ENCODE measurements around the gene HSPA2. TPM values are rescaled to one million over a fixed set of nuclear protein-coding genes. Genes with fewer than 3 reads are reported as not detected.

The HSPA2 gene
- total RNA-seq, 1 donor: 2.5 TPM

DNA sequence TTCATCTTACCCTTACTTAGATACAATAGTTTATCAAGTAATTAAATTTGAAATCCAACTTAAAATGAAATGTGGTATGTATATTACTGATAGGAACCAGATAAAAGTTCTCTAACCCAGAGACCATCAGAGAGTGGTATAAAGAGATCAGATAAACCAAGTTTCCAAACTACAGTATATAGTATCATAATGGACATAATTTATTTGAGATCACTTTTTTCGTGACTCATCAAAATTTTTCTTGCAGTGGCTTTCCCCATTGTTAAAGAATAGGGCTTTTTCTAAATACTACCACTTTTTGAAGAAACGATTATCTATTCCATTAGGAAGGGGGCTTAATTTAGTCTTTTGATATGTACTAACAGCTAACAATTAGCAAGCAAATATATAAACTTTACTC is 15.2 kb upstream of the HSPA2 start:
- TF ChIP-seq, protein P1, sequence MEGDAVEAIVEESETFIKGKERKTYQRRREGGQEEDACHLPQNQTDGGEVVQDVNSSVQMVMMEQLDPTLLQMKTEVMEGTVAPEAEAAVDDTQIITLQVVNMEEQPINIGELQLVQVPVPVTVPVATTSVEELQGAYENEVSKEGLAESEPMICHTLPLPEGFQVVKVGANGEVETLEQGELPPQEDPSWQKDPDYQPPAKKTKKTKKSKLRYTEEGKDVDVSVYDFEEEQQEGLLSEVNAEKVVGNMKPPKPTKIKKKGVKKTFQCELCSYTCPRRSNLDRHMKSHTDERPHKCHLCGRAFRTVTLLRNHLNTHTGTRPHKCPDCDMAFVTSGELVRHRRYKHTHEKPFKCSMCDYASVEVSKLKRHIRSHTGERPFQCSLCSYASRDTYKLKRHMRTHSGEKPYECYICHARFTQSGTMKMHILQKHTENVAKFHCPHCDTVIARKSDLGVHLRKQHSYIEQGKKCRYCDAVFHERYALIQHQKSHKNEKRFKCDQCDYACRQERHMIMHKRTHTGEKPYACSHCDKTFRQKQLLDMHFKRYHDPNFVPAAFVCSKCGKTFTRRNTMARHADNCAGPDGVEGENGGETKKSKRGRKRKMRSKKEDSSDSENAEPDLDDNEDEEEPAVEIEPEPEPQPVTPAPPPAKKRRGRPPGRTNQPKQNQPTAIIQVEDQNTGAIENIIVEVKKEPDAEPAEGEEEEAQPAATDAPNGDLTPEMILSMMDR (IDR thresholded peaks at IDR 0.05; ENCODE audit: insufficient read depth, low read length): no peak
- DNase-seq (ENCODE audit: low read depth): no peak

DNA sequence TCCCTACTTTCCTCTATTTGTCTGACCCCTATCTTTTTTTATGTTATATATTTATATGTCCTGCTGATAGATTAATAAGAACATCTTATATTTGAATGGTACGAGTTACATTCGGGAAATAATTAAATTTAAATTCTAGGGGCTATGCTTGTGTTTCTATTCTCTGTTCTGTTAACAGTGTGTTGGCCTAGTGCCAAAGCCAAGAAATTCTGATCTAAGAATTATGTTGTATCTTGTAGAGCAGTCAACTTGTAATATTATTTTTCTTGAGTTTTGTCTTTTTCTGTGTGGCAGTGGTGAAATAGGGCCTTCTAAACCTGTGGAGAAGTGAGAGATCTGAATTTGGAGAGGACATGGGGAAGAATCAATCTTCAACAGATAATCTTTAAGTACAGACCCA is 9.0 kb upstream of the HSPA2 start:
- TF ChIP-seq, protein P1 (IDR thresholded peaks at IDR 0.05; ENCODE audit: insufficient read depth, low read length): no peak
- H3K4me3 ChIP-seq (ENCODE audit: low read depth, low read length): no peak overlapping the region
- DNase-seq (ENCODE audit: low read depth): no peak

More for the DNA sequence above, 15.2 kb upstream of the HSPA2 start:
- no peak overlapping the region for H3K4me3 ChIP-seq (ENCODE audit: low read depth, low read length)

DNA sequence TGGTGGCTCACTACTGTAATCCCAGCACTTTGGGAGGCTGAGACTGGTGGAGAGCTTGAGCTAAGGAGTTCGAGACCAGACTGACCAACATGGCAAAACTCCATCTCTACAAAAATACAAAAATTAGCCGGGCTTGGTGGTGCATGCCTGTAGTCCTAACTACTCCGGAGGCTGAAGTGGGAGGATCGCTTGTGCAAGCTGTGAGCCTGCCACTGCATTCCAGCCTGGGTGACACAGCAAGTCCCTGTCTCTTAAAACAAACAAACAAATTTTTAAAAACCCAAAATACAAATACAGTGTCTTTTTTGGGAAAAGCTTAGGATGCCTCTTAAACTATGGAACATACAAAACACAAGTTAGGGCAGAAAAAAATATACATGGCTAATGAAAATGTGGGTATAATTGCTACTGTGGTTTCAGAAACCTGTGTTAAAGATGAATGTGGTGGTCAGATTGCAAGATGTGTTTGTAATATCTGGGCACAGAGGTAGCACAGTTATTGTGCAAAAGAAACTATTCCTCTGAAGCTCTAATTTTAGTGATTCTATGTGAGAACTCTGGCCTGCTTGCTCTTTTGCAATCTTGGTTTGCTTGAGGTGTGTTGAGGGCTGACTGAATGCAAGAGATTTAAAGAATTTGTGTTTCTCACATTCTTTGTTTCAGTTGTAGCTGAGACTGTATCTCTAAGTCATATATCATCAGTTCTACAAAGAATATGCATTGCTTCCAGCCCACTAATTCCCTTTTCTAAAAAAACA is 3.9 kb upstream of the HSPA2 start:
- H3K4me3 ChIP-seq (ENCODE audit: low read depth, low read length): no peak overlapping the region
- TF ChIP-seq, protein P1 (IDR thresholded peaks at IDR 0.05; ENCODE audit: insufficient read depth, low read length): no peak
- DNase-seq (ENCODE audit: low read depth): peak; percentile 32

DNA sequence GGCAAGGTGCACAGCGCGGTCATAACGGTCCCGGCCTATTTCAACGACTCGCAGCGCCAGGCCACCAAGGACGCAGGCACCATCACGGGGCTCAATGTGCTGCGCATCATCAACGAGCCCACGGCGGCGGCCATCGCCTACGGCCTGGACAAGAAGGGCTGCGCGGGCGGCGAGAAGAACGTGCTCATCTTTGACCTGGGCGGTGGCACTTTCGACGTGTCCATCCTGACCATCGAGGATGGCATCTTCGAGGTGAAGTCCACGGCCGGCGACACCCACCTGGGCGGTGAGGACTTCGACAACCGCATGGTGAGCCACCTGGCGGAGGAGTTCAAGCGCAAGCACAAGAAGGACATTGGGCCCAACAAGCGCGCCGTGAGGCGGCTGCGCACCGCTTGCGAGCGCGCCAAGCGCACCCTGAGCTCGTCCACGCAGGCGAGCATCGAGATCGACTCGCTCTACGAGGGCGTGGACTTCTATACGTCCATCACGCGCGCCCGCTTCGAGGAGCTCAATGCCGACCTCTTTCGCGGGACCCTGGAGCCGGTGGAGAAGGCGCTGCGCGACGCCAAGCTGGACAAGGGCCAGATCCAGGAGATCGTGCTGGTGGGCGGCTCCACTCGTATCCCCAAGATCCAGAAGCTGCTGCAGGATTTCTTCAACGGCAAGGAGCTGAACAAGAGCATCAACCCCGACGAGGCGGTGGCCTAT is 875 bp downstream of the HSPA2 start:
- TF ChIP-seq, protein P1 (IDR thresholded peaks at IDR 0.05; ENCODE audit: insufficient read depth, low read length): no peak
- DNase-seq (ENCODE audit: low read depth): no peak
- H3K4me3 ChIP-seq (ENCODE audit: low read depth, low read length): no peak overlapping the region

DNA sequence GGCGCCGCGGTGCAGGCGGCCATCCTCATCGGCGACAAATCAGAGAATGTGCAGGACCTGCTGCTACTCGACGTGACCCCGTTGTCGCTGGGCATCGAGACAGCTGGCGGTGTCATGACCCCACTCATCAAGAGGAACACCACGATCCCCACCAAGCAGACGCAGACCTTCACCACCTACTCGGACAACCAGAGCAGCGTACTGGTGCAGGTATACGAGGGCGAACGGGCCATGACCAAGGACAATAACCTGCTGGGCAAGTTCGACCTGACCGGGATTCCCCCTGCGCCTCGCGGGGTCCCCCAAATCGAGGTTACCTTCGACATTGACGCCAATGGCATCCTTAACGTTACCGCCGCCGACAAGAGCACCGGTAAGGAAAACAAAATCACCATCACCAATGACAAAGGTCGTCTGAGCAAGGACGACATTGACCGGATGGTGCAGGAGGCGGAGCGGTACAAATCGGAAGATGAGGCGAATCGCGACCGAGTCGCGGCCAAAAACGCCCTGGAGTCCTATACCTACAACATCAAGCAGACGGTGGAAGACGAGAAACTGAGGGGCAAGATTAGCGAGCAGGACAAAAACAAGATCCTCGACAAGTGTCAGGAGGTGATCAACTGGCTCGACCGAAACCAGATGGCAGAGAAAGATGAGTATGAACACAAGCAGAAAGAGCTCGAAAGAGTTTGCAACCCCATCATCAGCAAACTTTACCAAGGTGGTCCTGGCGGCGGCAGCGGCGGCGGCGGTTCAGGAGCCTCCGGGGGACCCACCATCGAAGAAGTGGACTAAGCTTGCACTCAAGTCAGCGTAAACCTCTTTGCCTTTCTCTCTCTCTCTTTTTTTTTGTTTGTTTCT is 1.7 kb downstream of the HSPA2 start:
- DNase-seq (ENCODE audit: low read depth): no peak
- TF ChIP-seq, protein P1 (IDR thresholded peaks at IDR 0.05; ENCODE audit: insufficient read depth, low read length): no peak
- no peak overlapping the region for H3K4me3 ChIP-seq (ENCODE audit: low read depth, low read length)

DNA sequence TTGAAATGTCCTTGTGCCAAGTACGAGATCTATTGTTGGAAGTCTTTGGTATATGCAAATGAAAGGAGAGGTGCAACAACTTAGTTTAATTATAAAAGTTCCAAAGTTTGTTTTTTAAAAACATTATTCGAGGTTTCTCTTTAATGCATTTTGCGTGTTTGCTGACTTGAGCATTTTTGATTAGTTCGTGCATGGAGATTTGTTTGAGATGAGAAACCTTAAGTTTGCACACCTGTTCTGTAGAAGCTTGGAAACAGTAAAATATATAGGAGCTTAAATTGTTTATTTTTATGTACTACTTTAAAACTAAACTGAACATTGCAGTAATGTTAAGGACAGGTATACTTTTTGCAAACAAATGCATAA is 2.3 kb downstream of the HSPA2 start:
- TF ChIP-seq, protein P1 (IDR thresholded peaks at IDR 0.05; ENCODE audit: insufficient read depth, low read length): no peak
- DNase-seq (ENCODE audit: low read depth): no peak
- no peak overlapping the region for H3K4me3 ChIP-seq (ENCODE audit: low read depth, low read length)

Data from fibroblast of the aortic adventitia (primary cell).